Right ventricle myocardium superior (tissue), 1 donor: ENCODE results near the gene SLC25A41. TPM values are rescaled to one million over a fixed set of nuclear protein-coding genes. Genes with fewer than 3 reads are reported as not detected.

Experiments
- ATAC-seq: fragments of 200-7000 bp; cut with Tn5 transposase; one replicate; pipeline ENCODE4 v1.9.1; 2020; ENCODE audit warnings: mild to moderate bottlenecking; ENCODE audit not compliant: poor library complexity
- DNase-seq: peaks from one replicate; pipeline ENCODE4 v3.0.0-alpha.2; 2020
- intact Hi-C: fragments of 100-400 bp; cut with DNase I; formaldehyde crosslinking; loops from one replicate; pipeline ENCODE4 v1.11.2; 2022
- total RNA-seq: library from RNA; stranded (reverse); fragmentation: NEBNext Ultra II Directional; extraction: Animal tissue kit (Norgen Biotek cat#: 25700); gene quantifications from one replicate; pipeline ENCODE4 v1.2.1, GENCODE V29; 2021
- donor health status: DM: no; HTN: yes; CAD: no; lungs with severe emphysema.

Gene SLC25A41
- total RNA-seq, 1 donor from 2014 or later = not detected

DNA sequence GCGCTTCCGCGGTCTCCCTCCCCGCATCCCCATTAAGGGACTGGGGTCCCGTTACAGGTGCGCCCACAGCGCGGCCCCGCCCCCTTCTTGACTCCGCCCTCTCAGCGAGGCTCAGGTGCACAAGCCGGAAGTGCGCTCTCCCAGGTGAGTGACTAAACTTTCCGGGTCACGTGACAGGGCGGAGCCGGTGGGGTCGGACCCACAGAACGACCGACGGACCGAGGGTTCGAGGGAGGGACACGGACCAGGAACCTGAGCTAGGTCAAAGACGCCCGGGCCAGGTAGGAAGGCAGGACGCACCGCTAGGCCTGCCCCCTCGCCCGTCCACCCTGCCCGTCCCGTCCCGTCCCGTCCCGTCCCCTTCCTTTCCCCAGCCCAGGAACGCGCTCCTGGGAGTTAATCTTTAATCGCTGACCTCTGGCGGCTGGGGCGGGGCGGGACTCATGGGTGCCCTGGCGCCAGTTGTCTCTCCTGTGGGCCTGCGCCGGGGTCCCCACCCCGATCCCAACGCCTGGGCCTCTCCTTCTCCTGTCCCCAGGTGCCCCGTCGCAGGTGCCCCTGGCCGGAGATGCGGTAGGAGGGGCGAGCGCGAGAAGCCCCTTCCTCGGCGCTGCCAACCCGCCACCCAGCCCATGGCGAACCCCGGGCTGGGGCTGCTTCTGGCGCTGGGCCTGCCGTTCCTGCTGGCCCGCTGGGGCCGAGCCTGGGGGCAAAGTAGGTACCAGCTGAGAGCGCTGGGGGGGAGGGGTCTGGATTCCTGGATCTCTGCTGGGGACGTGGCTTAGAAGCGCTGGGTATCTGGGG, 30.7 kb upstream of the SLC25A41 start, which contains the start of gene CRB3:
TSS of gene CRB3 (plus strand) at position 202 of the 804 bp plus-strand sequence. CDS start at position 633, 431 bp downstream.
- intact Hi-C loops = no loop called here
- ATAC-seq = no peak
- no peak for DNase-seq

DNA sequence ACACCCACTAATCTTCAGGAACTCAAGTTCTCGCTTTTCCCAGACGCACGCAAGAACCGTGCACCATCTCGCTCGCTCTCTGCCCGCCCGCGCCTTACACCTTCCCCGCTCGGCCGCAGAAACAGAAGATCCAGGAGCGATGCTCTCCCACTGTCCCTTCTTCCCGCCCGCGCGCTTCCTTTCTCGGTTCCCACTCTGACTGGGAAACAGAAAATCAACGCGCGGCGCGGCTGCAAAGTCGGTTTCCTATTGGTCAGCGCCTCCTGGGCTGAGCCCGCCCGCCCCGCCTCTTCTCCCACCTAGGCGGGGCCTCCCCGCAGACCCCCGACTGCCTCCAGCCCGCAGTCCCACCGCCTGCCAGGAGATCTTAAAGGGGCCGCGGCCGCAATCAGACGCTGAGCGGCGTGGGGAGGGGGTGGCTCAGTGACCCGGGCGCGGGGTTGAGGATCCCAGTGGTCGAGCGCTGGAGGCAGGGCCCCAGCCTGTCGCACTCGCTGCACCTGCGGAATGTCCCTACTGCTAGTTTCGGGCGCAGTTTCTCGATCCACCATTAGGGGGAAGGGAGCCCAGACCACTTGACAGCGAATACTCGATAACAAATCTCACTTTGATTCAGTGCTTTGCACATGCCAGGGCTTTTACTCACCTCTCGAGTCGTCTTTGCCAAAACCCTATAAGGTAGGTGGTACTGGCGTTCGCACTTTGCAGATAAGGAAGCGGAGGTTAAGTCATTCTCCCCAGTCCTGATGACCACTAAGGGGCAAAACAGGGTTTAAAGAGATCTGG, 26.7 kb upstream of the SLC25A41 start:
- ATAC-seq (peak; percentile 97), DNase-seq (peak; percentile 97)
- intact Hi-C loops = no loop called here

GRCh38 chr19:6459262-6460098, 25.9 kb upstream of the SLC25A41 start, which contains the start of gene SLC25A23:
TSS of gene SLC25A23 (minus strand) at chr19:6459792. CDS start at chr19:6459628, 164 bp downstream.
- ATAC-seq (peak; percentile 85), DNase-seq (peak; percentile 77)
- intact Hi-C loops = loop anchor here (5.0 kb wide), 1 partner anchor 67 kb away; the partner anchor contains the start of gene GTF2F1

DNA sequence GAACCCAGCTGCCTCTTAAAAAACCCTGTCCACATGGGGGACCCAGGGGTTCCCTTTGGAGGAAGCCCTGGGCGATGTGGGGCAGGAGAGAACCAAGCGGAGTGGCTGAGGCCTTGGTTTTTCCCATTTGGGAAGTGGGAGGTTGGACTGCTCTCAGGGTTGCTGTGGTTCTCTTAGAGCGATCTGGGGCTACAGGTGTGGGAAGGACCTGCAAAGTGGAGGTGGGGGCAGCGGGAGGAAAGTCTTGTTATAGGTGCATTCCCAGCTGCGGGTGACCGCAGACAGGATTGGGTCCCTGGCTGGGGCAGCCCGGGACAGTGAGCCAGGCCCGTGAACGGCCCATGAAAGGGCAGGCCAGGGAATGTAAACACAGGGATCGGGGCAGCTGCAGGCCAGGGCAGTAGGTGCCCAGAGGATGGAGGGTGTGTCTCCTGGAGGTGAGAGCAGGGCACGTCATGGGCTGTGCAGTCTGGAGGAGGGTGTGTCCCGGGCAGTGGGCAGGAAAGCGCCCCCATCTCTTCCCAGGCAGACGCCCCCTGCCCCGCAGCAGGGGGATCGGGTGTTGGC, 25.2 kb upstream of the SLC25A41 start:
- intact Hi-C loops = loop anchor here (5.0 kb wide), 1 partner anchor 66 kb away; the partner anchor contains the start of gene GTF2F1
- ATAC-seq = no peak

DNA sequence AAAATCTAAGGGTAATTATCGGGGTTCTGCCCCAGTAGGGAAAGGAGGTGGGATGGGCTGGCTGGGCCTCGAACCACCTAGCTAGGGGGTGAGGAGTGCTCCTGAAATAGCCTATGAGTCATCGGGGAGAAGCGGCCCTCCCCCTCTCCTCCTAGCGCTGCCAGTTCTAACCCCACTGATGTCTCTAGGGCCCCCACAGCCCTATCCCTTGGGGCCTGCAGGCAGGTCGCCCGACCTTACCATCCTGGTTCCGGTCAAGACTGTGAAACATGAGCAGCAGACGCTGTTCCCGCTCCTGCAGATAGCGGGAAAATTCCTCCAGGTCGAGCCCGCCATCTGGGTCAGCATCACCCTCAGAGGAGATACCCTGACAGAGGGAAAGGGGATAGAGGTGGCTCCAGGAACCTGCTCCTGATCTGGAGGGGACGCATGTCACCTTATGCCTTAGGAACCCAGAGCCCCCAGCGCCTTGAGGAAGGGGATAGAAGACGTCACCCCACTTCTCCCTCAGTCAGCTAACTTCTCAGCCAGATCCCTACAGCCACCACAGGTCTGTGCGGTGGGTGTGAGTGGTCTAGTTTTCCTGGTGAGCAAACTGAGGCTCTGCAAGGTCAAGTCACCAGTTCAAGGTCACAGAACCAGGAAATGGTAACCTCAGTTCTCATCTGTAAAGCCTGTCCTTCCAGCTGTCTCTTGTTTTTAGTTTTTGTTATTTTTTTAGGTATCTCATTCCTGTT, 24.6 kb upstream of the SLC25A41 start:
- ATAC-seq = no peak
- intact Hi-C loops = loop anchor here (5.0 kb wide), 1 partner anchor 66 kb away; the partner anchor contains the start of gene GTF2F1
- DNase-seq = no peak

More for the DNA sequence above, 25.2 kb upstream of the SLC25A41 start:
- DNase-seq = no peak

GRCh38 chr19:6455924-6456323, 22.4 kb upstream of the SLC25A41 start:
- intact Hi-C loops = loop anchor here (5.0 kb wide), 1 partner anchor 64 kb away; the partner anchor contains the start of gene GTF2F1
- DNase-seq (no peak), ATAC-seq (no peak)

DNA sequence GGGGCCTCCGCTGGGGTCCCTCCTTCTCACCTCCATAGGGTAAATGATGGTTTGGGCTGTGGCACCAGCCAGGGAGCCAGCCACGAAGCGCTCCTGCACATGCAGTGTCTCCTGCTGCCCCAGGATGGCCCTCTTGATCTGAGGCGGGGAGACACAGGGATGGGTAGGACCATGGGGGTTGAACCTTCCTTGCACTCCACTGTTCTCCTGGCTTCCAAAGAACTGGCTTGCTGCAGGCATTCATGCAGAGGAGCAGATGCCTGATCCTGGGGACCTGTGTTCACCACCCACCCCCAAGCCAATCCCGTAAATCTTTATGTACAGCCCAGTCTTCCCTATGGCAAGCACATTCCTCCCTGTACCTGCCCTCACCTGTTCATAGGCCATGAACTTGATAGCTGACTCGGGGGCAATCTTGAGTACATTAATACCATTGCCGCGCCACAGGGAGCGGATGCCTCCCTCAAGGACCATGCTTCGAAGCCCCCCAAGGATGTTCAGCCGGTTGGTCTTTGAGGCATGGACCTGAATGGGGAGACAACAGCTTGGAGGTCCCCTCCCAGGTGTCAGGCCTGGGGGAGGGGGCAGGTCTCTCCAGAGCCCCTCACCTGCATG, 20.5 kb upstream of the SLC25A41 start:
- intact Hi-C loops = no loop called here
- no peak for ATAC-seq
- no peak for DNase-seq

DNA sequence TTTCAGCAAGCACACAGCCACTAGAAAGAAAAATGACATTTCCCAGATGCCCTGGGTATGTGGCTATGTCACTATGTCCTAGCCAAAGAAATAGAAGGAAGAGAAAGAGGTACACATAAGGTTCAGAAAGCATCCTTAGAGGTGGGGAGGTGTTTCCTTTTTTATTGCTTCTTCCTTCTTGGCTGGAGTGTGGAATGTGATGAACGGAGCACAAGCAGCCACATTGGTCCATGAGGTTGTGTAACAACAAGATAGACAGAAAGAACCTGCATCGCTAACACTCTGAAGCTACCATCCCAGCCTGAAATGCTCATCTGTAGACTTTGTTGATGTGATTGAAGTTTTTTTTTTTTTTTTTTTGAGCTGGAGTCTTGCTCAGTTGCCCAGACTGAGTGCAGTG, 19.3 kb upstream of the SLC25A41 start:
- intact Hi-C loops = no loop called here
- no peak for ATAC-seq
- no peak for DNase-seq

DNA sequence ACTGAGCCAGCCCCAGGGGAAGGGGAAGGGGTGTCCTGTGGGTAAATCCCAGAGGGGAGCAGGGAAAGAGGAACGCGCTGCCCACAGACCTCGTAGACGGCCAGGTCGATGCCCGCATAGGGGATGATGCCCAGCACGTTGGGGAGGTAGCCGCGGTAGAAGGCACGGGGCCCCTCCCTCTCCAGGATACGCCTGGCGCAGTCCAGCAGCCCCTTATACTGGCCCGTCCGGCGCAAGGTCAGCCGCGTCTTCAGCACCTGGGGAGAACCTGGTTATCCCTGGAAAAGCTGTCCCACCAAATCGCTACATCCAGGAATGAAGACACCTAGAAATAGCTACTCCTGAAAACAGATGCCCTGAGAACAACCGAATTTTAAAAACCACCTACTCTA, 18.7 kb upstream of the SLC25A41 start:
- DNase-seq (no peak), ATAC-seq (no peak)
- intact Hi-C loops = no loop called here

- DNase-seq (no peak), ATAC-seq (no peak)
- intact Hi-C loops = no loop called here
These were observed 18.1 kb upstream of the SLC25A41 start for GRCh38 chr19:6451583-6452222.

GRCh38 chr19:6450166-6450565, 16.6 kb upstream of the SLC25A41 start:
- intact Hi-C loops = no loop called here
- DNase-seq = no peak
- no peak for ATAC-seq

DNA sequence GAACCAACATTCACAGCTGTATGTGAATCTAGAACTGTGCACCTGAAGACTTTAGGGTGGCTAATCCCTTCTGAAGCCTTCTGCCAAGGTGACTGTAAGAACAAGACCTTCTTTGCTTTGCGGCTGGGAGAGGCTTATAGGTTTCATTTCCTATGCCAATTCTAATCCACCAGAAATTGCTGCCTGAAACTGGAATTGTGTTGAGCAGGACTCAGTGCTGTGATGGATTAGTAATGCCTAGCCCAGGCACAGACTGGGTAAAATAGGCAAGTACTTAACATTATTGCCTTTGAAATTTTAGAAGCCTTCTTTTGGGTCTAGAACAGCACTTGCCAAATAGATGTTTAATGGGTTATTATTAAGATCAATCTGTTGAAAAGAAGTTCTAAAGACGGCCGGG, 14.5 kb upstream of the SLC25A41 start:
- no peak for DNase-seq
- intact Hi-C loops = no loop called here
- ATAC-seq = no peak

- intact Hi-C loops = no loop called here
- ATAC-seq (no peak), DNase-seq (no peak)
These were observed 12.9 kb upstream of the SLC25A41 start for GRCh38 chr19:6446452-6446851.

DNA sequence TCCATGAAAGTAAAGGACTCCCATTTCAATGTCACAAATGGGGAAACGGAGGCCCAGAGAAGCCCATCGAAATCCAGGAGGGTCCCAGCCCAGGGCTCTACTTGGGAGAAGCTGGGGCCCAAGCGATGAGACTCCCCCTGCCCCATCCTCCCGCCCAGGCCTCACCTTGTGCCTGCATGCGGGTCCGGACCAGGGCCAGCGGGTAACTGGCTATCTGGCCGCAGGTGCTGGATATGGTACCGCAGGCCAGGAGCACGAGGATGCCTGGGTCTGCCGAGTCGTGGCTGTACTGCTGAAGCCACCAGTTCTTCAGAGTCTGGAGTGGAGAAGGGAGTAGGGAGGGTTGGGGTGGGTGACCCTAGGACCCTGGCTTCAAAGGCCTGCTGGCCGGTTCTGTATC, 10.4 kb upstream of the SLC25A41 start:
- no peak for ATAC-seq
- no peak for DNase-seq
- intact Hi-C loops = no loop called here

GRCh38 chr19:6442087-6442688, 8.6 kb upstream of the SLC25A41 start:
- ATAC-seq (no peak), DNase-seq (no peak)
- intact Hi-C loops = no loop called here

GRCh38 chr19:6440905-6441304, 7.3 kb upstream of the SLC25A41 start:
- ATAC-seq = no peak
- DNase-seq = no peak
- intact Hi-C loops = no loop called here
